ENCODE data around the gene ILDR1.

ILDR1 gene

GRCh38 chr3:121994551-121994950 lies 27.5 kb downstream of the ILDR1 start:
- in situ Hi-C loops (cut with HindIII; ENCODE audit: low pct_ligation_motif_present, low sequenced_read_pairs), result no loop called here
- TF ChIP-seq CTCF (IDR thresholded peaks at IDR 0.05; ENCODE audit: low read depth, low read length, missing control alignments), result no peak
- Histone ChIP-seq H3K27me3 (replicated peaks) (no peaks in the 10 kb centered on the region), H3K27ac (no peak overlapping the region), H3K36me3 (replicated peaks) (no peaks in the 10 kb centered on the region), H3K4me3 (ENCODE audit: low read depth, low read length) (no peak overlapping the region)
- no peak for DNase-seq

GRCh38 chr3:121992601-121993560 lies 29.2 kb downstream of the ILDR1 start:
- H3K27me3 ChIP-seq (replicated peaks), result no peaks in the 10 kb centered on the region
- H3K4me3 ChIP-seq (ENCODE audit: low read depth, low read length), result no peak overlapping the region
- no peak for TF ChIP-seq CTCF (IDR thresholded peaks at IDR 0.05; ENCODE audit: low read depth, low read length, missing control alignments)
- in situ Hi-C loops (cut with HindIII; ENCODE audit: low pct_ligation_motif_present, low sequenced_read_pairs), result no loop called here
- DNase-seq, result no peak
- H3K36me3 ChIP-seq (replicated peaks), result no peaks in the 10 kb centered on the region
- no peak overlapping the region for H3K27ac ChIP-seq

GRCh38 chr3:121989943-121990342 lies 32.1 kb downstream of the ILDR1 start:
- in situ Hi-C loops (cut with HindIII; ENCODE audit: low pct_ligation_motif_present, low sequenced_read_pairs), result no loop called here
- TF ChIP-seq CTCF (IDR thresholded peaks at IDR 0.05; ENCODE audit: low read depth, low read length, missing control alignments), result no peak
- H3K36me3 ChIP-seq (replicated peaks), result no peaks in the 10 kb centered on the region
- H3K4me3 ChIP-seq (ENCODE audit: low read depth, low read length), result no peak overlapping the region
- H3K27ac ChIP-seq, result no peak overlapping the region
- no peak for DNase-seq
- no peaks in the 10 kb centered on the region for H3K27me3 ChIP-seq (replicated peaks)

GRCh38 chr3:121988146-121988545 lies 33.9 kb downstream of the ILDR1 start:
- no peak overlapping the region for H3K4me3 ChIP-seq (ENCODE audit: low read depth, low read length)
- no peak for DNase-seq
- in situ Hi-C loops (cut with HindIII; ENCODE audit: low pct_ligation_motif_present, low sequenced_read_pairs), result no loop called here

GRCh38 chr3:121985846-121986245 lies 36.2 kb downstream of the ILDR1 start:
- Histone ChIP-seq H3K36me3 (replicated peaks) (no peaks in the 10 kb centered on the region), H3K27ac (no peak overlapping the region), H3K4me3 (ENCODE audit: low read depth, low read length) (no peak overlapping the region), H3K27me3 (replicated peaks) (no peaks in the 10 kb centered on the region)
- in situ Hi-C loops (cut with HindIII; ENCODE audit: low pct_ligation_motif_present, low sequenced_read_pairs), result no loop called here
- DNase-seq, result no peak
- TF ChIP-seq CTCF (IDR thresholded peaks at IDR 0.05; ENCODE audit: low read depth, low read length, missing control alignments), result no peak

More at GRCh38 chr3:121988146-121988545, 33.9 kb downstream of the ILDR1 start:
- Histone ChIP-seq H3K36me3 (replicated peaks) (no peaks in the 10 kb centered on the region), H3K27ac (no peak overlapping the region), H3K27me3 (replicated peaks) (no peaks in the 10 kb centered on the region)
- no peak for TF ChIP-seq CTCF (IDR thresholded peaks at IDR 0.05; ENCODE audit: low read depth, low read length, missing control alignments)
